Measurements from ENCODE around the gene LRRC74B.
A peak's percentile ranks its signal among the peaks of the same experiment; 100 is the strongest.
"Not testable (repeated sequence)": the region's sequence is repeated elsewhere in the genome, so short reads cannot be mapped to it uniquely, and the experiment has no call there.

LRRC74B gene, protein sequence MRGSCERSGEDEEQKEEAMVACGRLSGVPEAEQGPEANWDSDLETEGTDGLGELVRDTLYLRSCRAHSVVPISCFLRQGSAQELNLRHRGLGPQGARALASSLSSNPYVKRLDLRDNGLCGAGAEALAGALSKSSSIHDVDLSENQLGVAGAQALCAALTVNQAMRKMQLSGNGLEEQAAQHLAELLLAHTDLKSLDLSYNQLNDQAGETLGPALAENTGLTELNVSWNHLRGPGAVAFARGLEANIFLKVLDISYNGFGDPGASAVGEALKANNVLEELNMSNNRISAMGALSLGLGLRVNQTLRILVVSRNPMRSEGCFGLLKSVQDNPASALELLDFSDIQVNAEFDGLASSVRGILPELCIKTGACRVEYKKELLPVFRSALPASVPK

DNA sequence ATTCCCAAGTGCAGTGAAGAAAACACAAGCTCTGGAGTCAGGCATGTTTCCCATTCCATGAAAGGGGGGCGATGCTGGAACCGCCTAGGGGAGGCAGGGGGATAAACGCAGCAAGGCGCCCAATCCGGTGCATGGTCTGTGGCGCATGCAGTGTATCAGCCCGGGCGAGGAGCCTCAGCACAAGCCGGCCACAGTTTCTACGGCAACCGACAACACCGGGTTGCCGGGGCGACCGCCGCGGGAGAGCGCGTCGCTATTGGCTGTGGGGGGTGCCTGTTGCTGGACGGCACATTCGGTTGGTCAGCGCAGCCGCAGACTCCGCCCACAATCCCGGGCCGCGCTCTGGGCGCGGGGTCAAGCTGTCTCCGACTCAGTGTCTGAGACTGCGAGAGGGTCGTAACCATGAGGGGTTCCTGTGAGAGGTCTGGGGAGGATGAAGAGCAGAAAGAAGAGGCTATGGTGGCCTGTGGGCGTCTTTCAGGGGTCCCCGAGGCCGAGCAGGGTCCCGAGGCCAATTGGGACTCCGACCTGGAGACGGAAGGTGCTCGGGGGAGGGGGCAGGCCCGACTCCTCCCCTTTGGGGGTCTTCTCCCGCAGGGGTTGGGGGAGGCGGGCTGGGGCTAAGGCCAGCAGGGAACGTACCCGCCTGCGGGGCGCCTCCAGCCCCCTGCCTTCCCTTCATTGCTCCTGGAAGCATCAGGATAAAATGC is at the start of gene LRRC74B:
TSS of gene LRRC74B (plus strand) at position 362 of the 710 bp plus-strand sequence. CDS start at position 403, 41 bp downstream.
- DNase-seq: peak; percentile 89

DNA sequence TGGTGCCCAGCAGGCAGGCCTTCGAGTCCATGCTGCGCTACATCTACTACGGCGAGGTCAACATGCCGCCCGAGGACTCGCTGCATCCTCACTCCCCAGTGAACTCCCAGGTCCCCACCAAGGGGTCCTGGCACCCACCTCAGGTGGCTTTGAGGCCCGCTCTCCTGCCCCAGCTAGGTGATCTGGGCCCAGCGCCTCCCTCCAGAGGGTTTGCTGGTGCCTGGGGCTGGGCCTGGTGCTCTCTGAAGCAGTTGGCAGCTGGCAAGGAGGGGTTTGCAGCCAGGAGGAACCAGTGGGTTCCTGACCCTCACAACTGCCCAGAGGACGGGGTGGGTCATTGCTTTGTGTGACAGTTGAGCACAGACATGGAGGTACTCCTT is 49.7 kb upstream of the LRRC74B start:
- no peak for DNase-seq

DNA sequence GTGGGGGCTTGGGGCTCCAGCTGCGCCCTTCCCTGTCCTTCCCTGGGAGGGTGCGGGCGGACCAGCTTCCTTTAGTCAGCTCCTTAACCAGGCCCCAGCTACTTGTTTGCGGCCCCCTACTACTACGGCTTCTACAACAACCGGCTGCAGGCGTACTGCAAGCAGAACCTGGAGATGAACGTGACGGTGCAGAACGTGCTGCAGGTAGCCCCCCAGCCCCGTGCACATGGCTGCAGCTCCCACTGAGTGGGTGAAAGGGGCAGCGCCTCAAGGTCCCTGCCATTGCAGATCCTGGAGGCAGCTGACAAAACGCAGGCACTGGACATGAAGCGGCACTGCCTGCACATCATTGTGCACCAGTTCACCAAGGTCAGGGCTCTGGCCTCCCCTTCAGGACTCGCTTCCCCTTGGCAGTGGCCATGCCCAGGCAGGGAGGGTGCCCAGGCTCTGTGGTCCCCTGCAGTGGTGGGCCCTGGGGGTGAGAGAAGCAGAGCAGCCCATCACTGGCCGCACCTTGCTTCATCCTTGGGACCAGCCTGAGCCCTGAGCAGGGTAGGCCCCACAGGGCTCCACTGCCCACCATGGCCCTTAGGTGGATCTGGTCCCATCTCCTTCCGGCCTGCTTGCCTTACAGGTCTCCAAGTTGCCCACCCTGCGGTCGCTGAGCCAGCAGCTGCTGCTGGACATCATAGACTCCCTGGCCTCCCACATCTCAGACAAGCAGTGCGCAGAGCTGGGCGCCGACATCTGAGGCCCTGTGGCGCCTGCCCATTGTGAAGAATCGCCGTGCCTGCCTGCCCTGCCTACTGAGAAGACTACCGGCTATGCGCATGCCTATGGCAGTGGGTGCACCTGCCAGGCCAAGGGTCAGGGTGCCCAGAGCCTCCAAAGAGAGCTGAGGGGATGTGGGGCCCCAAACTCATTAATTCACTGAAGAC is 48.9 kb upstream of the LRRC74B start:
- no peak for DNase-seq

DNA sequence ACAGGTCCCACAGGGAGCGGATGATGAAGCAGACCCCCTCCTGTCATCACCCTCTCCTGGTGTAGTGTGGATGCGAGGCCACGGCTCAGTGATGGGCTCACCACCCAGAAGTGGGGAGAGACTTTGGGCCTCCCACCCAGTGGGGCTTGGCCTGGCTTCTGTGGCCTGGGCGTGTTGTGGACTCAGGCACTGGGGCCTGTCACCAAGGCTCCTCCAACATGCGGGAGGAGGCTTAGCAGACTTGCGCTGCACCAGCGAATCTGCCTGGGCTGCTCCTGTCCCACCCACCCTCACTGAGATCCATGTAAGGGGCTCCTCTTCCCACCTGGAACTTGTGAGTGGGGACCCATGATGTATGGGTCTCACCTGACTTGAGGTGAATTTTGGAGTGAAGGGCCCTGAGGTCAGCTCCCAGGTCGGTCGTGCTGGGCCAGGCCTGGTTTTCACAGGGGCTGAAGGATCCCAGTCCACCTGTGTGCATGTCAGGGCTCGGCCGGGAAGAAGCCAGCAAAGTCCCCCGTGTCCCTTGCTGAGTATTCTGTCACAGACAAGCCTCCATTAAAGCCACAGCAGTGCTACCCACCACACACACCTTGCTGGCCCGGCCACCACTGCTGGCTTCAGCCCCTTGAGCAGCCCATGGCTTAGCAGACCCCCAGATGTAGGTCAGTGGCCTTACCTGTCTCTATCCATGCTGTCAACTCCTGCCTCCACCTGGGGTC is 48.0 kb upstream of the LRRC74B start:
- DNase-seq: no peak

DNA sequence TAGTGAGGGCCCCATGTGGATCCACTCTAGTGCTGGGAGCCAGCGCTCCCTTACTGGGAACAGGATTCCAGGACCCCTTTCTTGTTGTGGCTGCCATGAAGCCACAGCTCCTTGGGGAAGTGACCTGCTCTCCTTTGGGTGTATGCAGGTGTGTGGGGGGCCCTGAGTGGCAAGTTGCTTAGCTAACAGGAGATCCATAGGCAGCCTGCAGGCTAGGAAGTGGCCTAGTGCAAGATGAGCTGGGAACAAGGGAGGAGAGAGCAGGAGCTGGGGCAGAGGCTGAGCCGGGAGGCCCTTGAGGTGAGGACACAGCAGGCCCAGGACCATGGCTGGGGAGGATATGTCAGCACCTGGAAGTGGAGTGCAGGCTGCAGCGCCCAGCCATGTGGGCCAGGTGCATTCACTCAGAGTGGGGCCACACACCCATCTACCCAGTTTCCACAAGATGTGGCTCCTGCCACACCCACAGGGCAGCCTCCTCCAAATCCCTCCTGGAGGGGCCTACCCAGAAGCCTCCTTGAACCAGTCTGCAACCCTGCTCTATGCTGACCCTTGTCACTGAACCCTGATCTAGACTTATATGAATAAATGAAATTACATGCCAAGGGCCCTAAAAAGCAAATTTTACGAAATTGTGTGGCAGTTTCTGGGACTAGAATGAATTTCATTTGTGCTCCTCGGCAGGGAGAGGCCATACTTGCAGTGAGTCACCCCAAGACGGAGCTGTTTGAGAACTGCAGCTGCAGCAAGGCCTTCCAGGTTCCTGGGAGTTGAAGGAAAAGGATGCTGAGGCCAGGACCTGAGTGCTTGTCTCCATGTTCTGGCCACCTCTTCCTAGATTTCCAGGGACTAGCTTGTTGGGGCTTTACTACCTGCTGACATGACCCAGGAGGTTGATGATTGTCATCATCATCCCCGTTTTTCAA is 47.1 kb upstream of the LRRC74B start:
- no peak for DNase-seq

DNA sequence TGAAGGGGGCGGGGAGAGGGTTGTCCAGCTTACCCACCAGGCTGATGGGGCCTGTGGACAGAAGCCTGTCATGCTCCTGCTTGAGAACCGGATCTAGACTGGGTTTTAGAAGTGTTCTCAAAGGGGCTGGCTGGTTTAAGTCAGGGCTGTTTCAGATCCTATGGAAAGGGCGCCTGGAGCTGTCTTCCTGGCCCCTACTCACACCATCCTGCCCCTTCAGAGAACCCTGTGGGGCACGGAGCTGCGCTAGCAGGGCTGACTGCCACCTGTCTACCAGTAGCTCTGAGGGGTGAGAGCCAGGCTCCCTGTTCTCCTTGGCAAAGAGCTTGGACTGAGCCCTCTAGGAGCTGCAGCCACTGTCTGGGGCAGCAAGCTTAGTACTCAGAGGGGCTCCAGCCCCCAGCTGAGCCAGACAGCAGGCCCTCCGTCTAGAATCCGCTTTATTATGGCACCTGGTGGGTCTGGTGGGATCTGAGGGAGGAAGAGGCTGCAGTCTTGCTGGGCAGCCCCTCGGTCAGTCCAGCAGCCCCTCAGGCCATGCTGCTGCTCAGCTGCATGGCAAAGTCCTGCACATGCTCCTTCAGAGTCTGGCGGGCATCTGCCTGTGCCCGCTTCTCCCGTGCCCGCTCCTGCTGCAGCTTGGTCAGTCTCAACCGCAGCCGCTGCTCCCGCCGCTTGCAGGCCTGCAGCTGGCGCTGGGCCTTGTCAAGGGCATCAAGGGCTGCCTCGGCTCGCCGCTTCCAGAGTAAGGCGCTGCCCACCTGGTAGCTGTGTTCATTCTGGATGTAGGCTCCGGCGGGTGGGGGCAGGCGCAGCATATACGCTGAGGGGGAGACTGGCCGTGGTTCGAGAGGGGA is 46.2 kb upstream of the LRRC74B start:
- no peak for DNase-seq

DNA sequence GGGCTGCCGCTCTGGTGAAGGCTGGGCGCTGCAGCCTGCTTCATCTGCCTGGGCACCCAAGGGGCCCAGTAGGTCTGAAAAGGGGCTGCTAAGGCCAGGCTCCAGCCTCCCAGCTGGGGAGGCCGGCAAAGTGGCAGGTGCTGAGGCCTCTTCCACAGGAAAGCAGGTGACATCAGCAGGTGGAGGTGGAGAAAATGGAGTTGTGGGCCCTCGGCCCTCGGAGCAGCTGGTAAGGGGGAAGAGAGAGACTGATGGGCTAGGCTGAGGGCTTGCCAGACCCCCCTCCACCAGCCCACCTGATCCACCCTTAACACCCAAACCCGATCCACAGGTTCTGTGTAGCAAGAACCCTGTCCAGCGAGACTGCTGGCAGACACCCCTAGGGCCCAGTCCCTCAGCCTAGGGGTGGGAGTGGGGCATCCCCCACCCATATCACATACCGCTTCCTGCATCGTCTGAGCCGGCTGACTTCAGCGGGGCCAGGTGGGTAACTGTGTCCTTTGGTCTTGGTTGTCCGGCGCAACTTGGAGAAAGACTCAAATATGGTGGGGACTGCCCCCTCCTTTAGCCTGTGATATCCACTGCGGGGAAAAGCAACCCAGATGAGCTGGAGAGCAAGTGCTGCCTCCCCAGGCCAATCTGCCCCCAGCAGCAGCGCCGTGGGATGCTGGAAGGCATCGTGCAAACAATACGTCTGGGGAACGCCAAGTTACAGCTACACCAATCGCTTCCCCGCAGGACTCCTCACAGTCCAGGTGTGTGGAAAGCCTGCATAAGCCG is 45.3 kb upstream of the LRRC74B start:
- DNase-seq: no peak

DNA sequence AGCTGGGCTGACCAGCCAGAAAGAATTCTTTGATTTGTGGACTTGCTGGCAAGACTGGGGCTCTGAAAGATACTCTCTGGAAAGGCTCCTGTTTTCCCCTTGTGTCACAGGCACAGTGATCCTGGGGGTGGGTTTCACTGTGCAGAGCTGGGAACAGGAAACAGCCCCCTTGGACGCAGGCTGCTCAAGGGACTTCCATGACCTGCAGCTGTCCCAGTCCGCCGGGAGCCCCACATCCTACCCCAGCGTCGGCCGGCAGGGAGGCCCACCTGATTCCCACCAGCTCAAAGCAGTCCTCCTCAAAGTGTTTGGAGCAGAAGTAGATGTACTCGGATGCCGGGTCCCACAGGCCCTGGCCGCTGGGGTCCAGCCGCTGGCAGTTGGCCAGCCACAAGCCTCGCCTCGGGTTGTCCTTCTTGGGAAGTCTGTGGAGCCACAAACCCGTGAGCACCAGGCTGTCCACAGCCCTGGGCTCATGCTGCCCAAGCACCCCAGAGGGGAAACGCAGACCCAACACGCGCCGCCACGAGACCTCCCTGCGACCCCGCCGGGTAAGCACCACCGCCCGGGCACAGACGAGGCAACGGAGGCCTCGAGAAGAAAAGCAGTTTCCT is 44.7 kb upstream of the LRRC74B start:
- DNase-seq: no peak

DNA sequence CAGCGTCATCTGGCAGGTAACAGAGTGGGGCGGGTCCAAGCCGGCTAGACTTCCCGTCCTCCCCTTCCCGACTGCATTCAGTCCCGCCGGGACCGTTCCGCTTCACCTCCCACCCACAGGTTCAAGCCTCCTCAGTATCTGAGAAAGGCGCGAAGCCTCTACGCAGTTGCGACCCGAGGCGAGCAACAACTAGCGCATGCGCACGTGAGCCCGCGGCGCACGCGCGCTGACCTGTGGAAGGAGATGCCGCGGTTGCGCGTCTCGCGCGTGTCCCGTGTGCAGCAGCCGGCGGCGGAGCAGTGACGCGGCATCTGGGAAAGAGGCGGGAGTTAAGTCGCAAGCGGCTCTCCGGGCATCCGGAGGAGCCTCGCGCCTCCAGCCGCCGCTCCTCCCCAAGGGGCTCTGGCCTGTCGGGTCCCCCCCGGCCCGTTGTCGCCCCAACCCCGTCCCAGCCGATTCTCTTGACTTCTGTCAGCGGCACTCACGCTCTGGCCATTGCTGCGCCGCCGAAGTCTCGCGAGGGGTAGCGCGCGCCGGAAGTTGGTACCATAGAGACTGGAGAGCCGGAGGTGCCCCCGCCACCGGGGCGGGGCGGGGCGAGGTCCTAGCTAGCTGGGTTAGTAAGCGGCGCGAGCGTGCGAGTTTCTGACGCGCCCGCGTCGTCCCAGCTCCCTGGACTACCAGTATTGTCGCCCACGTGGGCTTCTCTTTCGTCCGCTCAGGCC is 44.0 kb upstream of the LRRC74B start, which contains the start of gene THAP7:
TSS of gene THAP7 (minus strand) at position 518 of the 725 bp plus-strand sequence. CDS start at position 311, 207 bp downstream.
- peak; percentile 89 for DNase-seq

DNA sequence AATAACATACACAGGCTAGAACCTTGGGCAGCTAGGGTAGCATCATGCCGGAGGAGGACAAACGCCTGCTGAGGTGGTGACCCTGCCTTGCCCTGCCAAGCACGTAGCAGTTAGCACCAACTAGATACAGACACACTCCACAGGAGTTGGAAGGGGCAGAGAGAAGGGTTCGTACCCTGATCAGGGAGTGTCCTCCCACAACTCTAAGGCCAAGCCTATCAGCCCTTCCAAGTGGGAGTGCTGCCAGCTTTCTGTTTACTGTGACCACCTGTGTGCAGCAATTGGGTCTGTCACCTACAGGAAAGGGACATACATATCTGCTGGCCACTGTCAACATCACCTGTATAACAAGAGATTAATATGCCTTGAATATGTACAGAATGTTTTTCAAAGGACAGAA is 42.0 kb upstream of the LRRC74B start:
- no peak for DNase-seq

DNA sequence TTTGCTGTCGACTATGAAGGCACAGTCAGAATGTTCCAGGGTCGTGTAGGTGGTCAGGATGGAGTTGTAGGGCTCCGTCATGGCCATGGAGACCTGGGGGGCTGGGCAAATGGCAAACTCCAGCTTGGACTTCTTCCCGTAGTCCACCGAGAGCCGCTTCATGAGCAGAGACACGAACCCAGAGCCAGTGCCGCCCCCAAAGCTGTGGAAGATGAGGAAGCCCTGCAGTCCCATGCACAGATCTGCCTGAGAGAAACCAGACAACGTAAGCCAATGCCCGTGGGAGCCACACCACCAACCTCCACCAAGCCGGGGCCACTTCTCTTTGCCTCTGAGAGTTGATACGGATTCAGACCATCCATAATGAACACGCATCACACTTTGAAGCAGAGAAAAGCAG is 36.5 kb upstream of the LRRC74B start:
- not testable (repeated sequence) for DNase-seq

DNA sequence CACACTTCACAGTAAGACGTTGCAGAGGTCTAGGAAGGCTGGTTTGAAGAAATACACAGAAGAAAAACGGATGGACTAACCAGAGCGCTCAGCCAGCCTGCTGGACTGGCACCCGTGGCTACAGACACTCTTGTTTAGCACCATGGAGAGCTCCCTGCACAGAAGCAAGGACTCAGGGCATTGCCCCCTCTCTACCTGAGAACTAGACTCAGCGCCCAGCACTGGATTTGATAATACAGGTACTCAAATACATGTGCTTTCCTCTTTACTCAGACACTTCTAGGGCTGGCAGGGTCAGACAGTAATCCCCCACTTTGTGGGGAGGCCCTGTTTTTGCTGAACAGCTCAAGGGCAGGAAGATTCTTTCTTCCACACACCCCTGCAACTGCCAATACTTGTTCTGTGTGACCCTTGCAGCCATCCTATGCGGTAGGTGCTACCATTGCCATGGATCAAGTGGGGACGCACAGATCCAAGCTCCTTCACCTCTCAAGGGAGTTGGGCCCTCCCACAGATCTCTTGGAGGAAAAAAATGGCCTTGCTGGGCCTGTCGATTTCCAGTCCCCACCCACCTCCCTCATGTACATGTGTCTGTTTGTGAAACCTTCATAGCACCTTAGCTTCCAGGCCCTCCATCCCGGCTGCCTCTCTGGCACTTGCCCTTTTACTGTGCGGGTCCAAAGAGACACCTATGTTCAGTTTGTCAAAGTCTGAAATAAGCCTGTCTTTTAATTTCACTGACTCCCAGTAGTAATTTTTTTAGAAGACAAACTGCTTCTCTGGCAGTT is 35.9 kb upstream of the LRRC74B start:
- no peak for DNase-seq

DNA sequence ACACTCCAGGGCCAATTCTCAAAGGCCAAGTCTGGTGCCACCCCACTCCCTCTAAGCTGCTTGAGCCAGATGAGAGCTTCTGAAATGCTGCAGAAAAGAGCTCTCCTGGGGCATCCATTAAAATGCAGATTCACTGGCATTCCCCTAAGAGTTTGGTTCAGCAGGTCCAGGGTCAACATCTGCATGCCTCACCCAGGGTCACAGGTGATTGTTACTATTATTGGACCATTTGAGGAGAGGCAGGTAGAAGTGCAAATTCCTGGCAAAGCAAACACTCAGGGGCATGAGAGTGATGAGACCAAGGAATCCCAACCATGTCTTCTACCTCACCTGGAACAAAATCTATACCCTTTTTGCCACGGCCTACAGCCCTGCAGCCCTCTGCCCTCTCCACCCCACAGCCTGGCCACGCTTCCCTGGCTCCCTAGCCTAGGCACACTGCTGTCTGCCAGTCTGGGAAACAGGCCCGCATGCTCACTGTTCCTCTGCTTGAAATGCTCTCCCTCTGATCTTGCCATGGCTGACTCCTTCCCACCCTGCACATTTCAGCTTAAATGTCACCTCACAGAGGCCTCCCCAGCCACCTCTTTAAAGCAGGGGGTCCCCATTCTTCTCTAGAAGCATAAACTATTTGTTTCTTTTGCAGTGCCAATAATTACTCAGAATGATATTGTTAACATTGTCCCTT is 35.2 kb upstream of the LRRC74B start:
- DNase-seq: no peak

DNA sequence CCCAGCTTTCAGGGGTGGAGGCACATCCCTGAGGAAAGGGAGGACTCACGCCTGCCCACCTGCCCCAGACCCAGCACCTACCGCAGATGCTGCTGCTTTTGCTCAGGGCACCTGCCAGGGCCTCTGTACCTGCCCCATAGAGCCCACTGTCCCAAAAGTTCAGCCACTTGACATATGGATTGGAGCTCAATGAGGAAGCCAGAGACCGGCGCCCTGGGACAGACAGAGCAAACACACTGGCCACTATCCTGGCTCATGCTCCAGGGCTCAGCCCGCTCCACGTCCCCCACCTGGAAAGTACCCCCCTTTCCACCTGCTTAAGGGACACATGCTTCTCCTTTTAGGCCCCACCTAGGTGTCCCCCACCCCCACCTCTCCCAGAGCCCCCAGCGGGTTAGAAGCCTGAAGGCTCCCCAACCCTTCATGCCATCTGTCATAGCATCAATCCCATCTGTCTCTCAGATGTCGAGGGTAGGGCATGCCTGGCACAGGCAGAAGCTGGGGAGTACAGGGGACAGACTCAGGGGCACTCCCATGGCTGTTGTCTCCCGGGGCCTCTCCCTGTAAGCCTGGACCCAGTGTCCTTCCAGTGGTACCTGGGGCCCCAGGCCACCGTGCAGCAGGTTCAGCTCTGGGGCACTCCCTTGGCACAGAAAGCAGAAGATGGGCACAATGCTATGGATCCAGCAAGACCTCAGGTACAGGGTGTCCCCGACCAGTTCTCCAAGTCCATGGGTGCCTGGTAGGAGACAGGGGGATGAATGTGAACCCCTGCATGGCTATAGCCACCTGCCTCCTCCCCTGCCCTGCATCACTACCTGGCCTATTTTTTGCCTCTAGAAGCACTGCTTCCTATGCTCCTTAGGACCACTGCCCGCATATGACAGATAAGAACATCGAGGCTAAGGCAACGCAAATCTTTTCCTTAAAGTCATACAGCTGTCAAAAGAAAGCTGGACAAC is 33.0 kb upstream of the LRRC74B start:
- no peak for DNase-seq

DNA sequence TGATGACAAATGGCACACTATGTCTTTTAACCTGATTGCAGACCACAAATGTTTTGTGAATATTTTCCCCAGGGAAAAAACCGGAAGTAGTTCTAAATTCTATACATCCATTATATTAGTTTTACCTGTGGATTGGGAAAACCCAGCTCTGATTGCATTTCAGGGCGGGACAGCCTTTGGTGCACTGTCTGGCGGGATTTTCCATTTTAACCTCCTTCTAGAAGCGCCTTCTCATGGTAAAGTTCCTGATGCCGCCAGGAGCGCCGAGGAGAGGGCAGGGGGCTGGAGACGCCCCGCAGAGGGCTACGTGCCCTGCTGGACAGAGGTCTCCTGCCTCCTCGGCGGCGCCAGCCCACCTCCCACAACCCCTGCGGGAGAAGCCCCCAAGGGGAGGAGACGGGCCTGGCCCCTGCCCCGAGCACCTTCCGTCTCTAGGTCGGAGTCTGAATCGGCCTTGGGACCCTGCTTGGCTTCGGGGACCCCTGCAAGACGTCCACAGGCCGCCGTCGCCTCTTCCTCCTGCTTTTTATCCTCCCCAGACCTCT is 32.0 kb upstream of the LRRC74B start:
- DNase-seq: no peak
